Keratinocyte (primary cell): ENCODE data around the gene SLK. TPM values are rescaled to one million over a fixed set of nuclear protein-coding genes. Genes with fewer than 3 reads are reported as not detected.

Experiments
- DNase-seq: peaks from one replicate; pipeline ENCODE4 v3.0.0-alpha.2; 2011; ENCODE audit warnings: low read depth, missing footprints, low spot score
- FAIRE-seq: peaks from 2 replicates; lab custom pipeline; 2011; peaks lifted over from hg19 to GRCh38; lab: Jason Lieb, UNC
- H2AFZ ChIP-seq: 2 replicates; pipeline ENCODE4 v1.6.0; 2012; ENCODE audit warnings: low read length, control low read depth, inconsistent platforms; ENCODE audit not compliant: control insufficient read depth
- H3K27ac ChIP-seq: 2 replicates; pipeline ENCODE4 v1.5.1; 2011; ENCODE audit warnings: low read length; ENCODE audit not compliant: control insufficient read depth, insufficient read depth
- H3K27me3 ChIP-seq: 3 replicates; pipeline ENCODE4 v1.6.0; 2011; ENCODE audit warnings: low read length; ENCODE audit not compliant: control insufficient read depth, insufficient read depth; ENCODE audit errors: extremely low read depth
- H3K36me3 ChIP-seq, 2 experiments: 2 replicates in 1 of 2; 3 replicates in 1 of 2; pipeline ENCODE4 v1.5.1; 2011; ENCODE audit warnings: low read length in 2 of 2, mild to moderate bottlenecking in 1 of 2; ENCODE audit not compliant: control insufficient read depth in 2 of 2, insufficient read depth in 2 of 2; ENCODE audit errors: extremely low read depth in 1 of 2
- H3K4me1 ChIP-seq: 3 replicates; pipeline ENCODE4 v1.5.1; 2011; ENCODE audit warnings: low read length; ENCODE audit not compliant: control insufficient read depth, insufficient read depth; ENCODE audit errors: extremely low read depth
- H3K4me2 ChIP-seq: 3 replicates; pipeline ENCODE4 v1.6.0; 2011; ENCODE audit warnings: low read depth, low read length; ENCODE audit not compliant: control insufficient read depth, insufficient read depth; ENCODE audit errors: extremely low read depth
- H3K4me3 ChIP-seq, 3 experiments: fragments of 200-600 bp in 1 of 3; sonication (generic) in 1 of 3; 2 replicates in 2 of 3; 3 replicates in 1 of 3; pipeline ENCODE4 v1.5.1; 2011 to 2016; ENCODE audit warnings: low read length in 3 of 3, mild to moderate bottlenecking in 3 of 3, control low read depth in 2 of 3, inconsistent platforms in 1 of 3, low read depth in 1 of 3, mixed read lengths in 1 of 3, mixed run types in 1 of 3, moderate library complexity in 1 of 3; ENCODE audit not compliant: control insufficient read depth in 2 of 3, insufficient read depth in 2 of 3; ENCODE audit errors: extremely low read depth in 1 of 3
- H3K79me2 ChIP-seq: 2 replicates; pipeline ENCODE4 v1.6.0; 2012; ENCODE audit warnings: low read length; ENCODE audit not compliant: control insufficient read depth, insufficient read depth
- H3K9ac ChIP-seq: 3 replicates; pipeline ENCODE4 v1.6.0; 2011; ENCODE audit warnings: low read length; ENCODE audit not compliant: control insufficient read depth, insufficient read depth; ENCODE audit errors: extremely low read depth
- H3K9me1 ChIP-seq: 3 replicates; pipeline ENCODE4 v1.6.0; 2011; ENCODE audit warnings: low read length; ENCODE audit not compliant: control insufficient read depth, insufficient read depth; ENCODE audit errors: extremely low read depth
- H3K9me3 ChIP-seq: 2 replicates; pipeline ENCODE4 v1.5.1; 2012; ENCODE audit warnings: low read depth, low read length; ENCODE audit not compliant: control insufficient read depth
- H4K20me1 ChIP-seq: 3 replicates; pipeline ENCODE4 v1.6.0; 2011; ENCODE audit warnings: low read length; ENCODE audit not compliant: control insufficient read depth, insufficient read depth; ENCODE audit errors: extremely low read depth
- EZH2 ChIP-seq: IDR thresholded peaks from one replicate; pipeline ENCODE4 v1.6.1; 2012; ENCODE audit warnings: inconsistent platforms, mild to moderate bottlenecking, low read length, moderate library complexity
- dilution Hi-C: fragments of 300-500 bp; cut with MboI; formaldehyde crosslinking; loops from one replicate; pipeline ENCODE4 v1.7.0; 2020; ENCODE audit warnings: low sequenced_read_pairs; ENCODE audit not compliant: extremely low pct_ligation_motif_present
- polyA plus RNA-seq, 5 experiments: library from polyadenylated mRNA; depleted of rRNA in 3 of 5; stranded (reverse) in 3 of 5; stranded (forward) in 1 of 5; unstranded in 1 of 5; fragments of >200 nt; gene quantifications; 1 replicate in 1 of 5; 2 replicates in 3 of 5; 3 replicates in 1 of 5; pipeline versions ENCODE4 v1.2.1 to v1.2.3, GENCODE V29; 2011 to 2012; ENCODE audit warnings: missing spikeins in 2 of 5, low read depth in 1 of 5, low replicate concordance in 1 of 5
- TF ChIP-seq, protein P1 (sequence below), 3 experiments: IDR thresholded peaks in 1 of 3; conservative IDR thresholded peaks in 1 of 3; optimal IDR thresholded peaks in 1 of 3; 2 replicates in 2 of 3; 3 replicates in 1 of 3; pipeline versions ENCODE3 to v1.5.1; 2011; ENCODE audit warnings: low read length in 3 of 3, mild to moderate bottlenecking in 3 of 3, moderate library complexity in 2 of 3, control low read depth in 1 of 3, inconsistent platforms in 1 of 3; ENCODE audit not compliant: insufficient read depth in 2 of 3; ENCODE audit errors: extremely low read depth in 1 of 3

The SLK gene
- polyA plus RNA-seq, 1 donor (not counting 4 experiments of a cell fraction or from before 2014, with no cell fraction given), result 36.7 TPM

DNA sequence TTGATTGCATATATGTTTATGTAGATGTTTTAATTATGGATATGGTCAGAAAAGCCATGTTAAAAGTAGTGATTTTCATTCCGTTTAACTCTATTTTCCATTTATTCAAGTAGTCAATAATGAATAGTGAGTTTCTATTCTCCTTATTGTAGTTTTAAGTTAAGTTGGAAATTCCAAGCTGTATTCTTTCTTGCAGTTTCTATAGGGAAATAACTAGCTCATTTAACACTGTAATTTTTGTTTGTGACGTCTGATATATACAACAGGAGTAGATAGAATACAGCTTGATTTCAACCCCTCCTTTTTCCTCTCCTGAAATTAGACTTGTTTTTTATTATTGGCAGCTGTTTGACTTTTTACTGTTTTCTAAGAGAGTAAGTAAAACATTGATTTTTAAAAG is 47.2 kb downstream of the SLK start:
- Histone ChIP-seq H4K20me1 (no peaks in the 10 kb centered on the region), H3K27me3 (no peaks in the 10 kb centered on the region), H3K36me3 (peaks cover 6 to 17% of the 10 kb centered on the region in 2 experiments), H2AFZ (no peak overlapping the region), H3K9ac (no peak overlapping the region), H3K27ac (no peak overlapping the region), H3K9me3 (no peaks in the 10 kb centered on the region), H3K4me2 (no peak overlapping the region), H3K9me1 (no peaks in the 10 kb centered on the region), H3K4me3 (no peak overlapping the region), H3K79me2 (peaks cover 2% of the 10 kb centered on the region), H3K4me1 (no peaks in the 10 kb centered on the region)
- dilution Hi-C loops, result no loop called here
- FAIRE-seq (no peak), DNase-seq (no peak)
- TF ChIP-seq, protein P1, sequence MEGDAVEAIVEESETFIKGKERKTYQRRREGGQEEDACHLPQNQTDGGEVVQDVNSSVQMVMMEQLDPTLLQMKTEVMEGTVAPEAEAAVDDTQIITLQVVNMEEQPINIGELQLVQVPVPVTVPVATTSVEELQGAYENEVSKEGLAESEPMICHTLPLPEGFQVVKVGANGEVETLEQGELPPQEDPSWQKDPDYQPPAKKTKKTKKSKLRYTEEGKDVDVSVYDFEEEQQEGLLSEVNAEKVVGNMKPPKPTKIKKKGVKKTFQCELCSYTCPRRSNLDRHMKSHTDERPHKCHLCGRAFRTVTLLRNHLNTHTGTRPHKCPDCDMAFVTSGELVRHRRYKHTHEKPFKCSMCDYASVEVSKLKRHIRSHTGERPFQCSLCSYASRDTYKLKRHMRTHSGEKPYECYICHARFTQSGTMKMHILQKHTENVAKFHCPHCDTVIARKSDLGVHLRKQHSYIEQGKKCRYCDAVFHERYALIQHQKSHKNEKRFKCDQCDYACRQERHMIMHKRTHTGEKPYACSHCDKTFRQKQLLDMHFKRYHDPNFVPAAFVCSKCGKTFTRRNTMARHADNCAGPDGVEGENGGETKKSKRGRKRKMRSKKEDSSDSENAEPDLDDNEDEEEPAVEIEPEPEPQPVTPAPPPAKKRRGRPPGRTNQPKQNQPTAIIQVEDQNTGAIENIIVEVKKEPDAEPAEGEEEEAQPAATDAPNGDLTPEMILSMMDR (optimal IDR thresholded peaks at IDR 0.05 in 1 of 3, IDR thresholded peaks at IDR 0.05 in 1 of 3, conservative IDR thresholded peaks at IDR 0.05 in 1 of 3; ENCODE audit: extremely low read depth in 1 of 3, insufficient read depth in 2 of 3, low read length in 3 of 3), result no peak
- no peak for TF ChIP-seq EZH2

DNA sequence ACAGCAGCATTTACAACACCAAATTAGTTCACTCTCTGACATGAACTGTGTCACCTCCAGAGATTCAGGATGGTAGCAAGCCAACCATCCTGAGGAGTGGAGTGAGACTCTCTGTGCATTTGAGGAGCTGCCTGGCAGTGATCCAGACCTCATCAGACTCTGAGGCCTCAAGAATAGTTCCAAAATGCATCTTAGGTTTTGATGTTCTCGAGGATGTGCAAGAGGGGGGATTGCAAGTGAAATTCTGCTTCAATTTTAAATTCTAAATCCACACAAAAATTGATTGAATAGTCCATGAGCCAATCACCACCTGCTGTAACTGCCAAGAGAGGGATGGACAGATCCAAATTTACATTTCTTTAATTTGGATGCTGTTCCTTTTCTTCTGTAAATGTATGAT is 49.7 kb downstream of the SLK start:
- TF ChIP-seq EZH2, result no peak
- TF ChIP-seq, protein P1 (optimal IDR thresholded peaks at IDR 0.05 in 1 of 3, IDR thresholded peaks at IDR 0.05 in 1 of 3, conservative IDR thresholded peaks at IDR 0.05 in 1 of 3; ENCODE audit: extremely low read depth in 1 of 3, insufficient read depth in 2 of 3, low read length in 3 of 3), result no peak
- dilution Hi-C loops, result no loop called here
- Histone ChIP-seq H3K9me1 (no peaks in the 10 kb centered on the region), H3K27me3 (no peaks in the 10 kb centered on the region), H3K79me2 (peaks cover 2% of the 10 kb centered on the region), H3K4me3 (no peak overlapping the region), H3K9me3 (no peaks in the 10 kb centered on the region), H3K27ac (no peak overlapping the region), H3K4me2 (no peak overlapping the region), H3K36me3 (peaks cover 15 to 35% of the 10 kb centered on the region in 2 experiments), H2AFZ (no peak overlapping the region), H3K4me1 (no peaks in the 10 kb centered on the region), H4K20me1 (no peaks in the 10 kb centered on the region), H3K9ac (no peak overlapping the region)
- FAIRE-seq, result no peak
- DNase-seq, result no peak
